Stimulated activated CD8-positive, alpha-beta memory T cell treated with anti-CD3 and anti-CD28 coated beads, Interleukin-7, amount 100 ng/mL, for 4 hours (primary cell): Measurements from ENCODE around the gene ADARB1.
"Not testable (repeated sequence)": the region's sequence is repeated elsewhere in the genome, so short reads cannot be mapped to it uniquely, and the experiment has no call there.

Experiments
- DNase-seq, 2 donors: peaks; one replicate each; pipeline ENCODE4 v3.0.0-alpha.2; 2020; ENCODE audit warnings: low read depth in 2 of 2

The ADARB1 gene, protein sequence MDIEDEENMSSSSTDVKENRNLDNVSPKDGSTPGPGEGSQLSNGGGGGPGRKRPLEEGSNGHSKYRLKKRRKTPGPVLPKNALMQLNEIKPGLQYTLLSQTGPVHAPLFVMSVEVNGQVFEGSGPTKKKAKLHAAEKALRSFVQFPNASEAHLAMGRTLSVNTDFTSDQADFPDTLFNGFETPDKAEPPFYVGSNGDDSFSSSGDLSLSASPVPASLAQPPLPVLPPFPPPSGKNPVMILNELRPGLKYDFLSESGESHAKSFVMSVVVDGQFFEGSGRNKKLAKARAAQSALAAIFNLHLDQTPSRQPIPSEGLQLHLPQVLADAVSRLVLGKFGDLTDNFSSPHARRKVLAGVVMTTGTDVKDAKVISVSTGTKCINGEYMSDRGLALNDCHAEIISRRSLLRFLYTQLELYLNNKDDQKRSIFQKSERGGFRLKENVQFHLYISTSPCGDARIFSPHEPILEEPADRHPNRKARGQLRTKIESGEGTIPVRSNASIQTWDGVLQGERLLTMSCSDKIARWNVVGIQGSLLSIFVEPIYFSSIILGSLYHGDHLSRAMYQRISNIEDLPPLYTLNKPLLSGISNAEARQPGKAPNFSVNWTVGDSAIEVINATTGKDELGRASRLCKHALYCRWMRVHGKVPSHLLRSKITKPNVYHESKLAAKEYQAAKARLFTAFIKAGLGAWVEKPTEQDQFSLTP

GRCh38 chr21:45074048-45074817, at the start of gene ADARB1:
Gene ADARB1 (plus strand): TSS chr21:45074580. CDS start chr21:45171657, 97,077 bp downstream.
- DNase-seq: peak in 1 of 2 donors; percentile 62

- no peak for DNase-seq
Observed at GRCh38 chr21:45026066-45026745, 48.2 kb upstream of the ADARB1 start.

DNA sequence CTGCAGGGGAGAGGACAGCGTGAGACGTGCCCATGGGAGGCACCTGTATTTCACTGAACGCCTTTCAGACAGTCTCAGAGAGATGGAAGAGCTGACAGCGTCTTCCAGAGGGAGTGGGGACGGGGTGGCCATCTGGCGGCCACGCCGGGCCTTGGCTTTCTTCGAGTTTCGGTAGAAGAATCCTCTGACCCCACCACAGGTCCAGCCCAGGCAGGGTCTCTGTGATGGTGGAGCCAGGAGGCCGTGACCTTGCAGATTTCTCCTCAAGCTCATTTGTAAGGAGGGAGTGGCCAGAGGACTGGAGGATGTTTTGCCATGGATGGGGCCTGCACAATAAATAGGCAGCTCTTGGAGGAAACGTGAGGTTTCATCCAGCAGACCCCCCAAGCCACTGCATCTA, 47.6 kb upstream of the ADARB1 start:
- no peak for DNase-seq

DNA sequence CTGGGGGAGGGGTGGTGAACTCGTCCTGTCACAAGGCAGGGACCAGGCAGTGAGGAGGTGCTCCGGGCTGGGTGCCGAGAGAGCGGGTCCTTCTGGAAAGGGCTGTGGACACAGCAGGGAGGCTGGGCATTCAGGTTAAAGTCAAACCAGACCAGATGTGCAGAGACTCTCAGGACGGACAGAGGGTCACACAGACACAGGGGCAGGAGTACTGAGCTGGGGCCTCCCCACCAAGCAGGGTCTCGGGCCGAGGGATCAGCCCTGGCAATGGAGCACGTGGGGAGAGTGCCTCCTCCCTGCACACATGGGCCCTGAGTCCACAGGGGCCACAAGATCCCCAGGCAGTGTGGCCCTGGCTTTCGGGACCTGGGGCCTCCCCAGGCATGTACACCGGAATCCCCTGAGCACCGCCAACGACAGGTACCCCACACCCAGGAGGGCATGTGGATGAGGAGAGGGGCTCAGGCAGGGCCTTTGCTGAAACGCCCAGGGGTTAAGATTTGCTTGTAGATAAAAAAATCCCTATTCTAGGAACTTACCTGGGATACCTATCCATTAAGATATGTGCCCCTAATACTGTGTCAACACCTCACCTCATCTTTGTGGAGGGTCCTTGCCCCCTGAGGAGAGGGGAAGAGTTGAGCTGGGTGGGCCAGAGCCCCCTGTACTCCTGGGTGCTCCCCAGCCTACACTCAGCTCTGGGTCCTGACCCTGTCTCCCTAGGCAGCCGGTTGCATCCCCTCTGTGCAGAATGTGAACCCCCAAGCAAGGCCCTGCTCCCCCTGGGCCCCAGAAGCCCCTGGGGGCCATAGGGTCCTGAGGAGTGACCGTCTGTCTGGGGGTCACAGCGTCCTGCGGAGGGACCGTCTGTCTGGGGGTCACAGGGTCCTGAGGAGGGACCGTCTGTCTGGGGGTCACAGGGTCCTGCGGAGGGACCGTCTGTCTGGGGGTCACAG, 46.9 kb upstream of the ADARB1 start:
- no peak for DNase-seq

GRCh38 chr21:45028645-45029044, 45.7 kb upstream of the ADARB1 start:
- DNase-seq: not testable (repeated sequence)

DNA sequence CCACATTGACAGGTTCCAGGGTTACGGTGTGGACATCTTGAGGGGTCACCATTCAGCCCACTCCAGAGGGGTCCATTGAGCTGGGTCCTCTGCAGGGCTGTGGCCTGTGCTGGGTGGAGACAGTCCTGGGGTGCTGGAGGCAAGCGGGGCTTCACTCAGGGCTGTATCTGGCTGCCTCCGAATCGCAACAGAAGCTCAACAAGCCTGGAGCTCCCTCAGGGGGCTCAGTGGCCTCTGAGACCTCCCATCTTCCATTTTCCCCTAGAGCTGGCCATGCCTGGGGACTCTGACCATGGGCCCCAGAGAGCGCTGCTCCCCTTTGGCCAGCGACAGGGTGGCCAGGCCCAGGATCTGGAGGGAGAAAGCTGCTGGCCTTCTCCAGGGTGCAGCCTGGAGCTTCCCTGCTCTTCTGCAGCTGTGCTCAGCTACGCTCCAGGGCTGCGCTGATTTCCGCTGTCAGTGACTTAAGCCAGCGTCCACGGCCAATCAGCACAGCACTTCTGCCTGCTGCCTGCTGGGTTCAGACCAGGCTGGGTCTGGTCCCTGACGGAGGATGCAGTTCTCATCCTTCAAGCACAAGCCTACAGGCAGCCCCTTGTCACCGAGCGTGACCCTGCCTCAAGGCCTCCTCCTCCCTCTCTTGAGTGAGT, 45.0 kb upstream of the ADARB1 start:
- DNase-seq: no peak

GRCh38 chr21:45029948-45030681, 44.3 kb upstream of the ADARB1 start:
- no peak for DNase-seq

DNA sequence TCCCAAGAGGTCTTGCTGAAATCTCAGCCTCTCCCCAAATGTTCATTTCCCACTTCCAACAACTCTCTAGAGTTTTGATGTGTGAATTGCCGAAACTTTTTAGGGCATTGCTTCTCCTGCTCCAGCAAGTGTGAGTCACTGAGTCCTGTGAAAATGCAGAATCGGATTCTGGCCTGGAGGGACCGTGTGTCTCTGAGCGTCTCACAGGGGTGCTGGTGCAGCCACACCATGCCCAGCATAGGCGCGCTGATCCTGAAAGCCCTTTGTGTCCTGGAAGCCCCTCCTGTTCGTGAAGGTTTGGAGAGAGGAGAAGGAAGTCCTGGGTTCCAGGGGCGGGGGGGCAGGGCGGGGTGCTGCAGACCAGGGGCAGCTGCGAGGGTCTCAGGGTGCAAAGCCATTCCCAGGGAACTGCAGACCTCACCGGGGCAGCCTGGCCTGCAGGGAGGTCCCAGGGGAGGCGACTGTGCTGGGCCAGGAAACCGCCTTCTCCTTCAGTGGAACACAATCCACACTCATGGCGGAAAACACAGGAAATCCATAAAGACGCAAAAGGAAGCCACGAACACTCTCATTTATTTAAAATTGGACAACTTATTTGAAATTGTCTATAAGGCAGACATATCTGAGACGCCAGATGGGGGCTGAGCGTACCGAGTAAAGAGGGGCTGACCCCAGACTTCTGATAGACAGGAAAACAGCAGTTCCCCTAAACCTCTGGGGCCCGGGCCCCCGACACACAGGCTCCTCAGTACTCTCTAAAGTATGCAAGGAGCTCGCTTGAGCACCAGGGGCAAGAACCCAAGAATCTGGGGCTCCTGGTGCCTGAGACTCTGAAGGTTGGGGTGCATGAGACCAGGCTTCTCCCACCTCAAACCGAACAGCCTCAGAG, 43.5 kb upstream of the ADARB1 start:
- DNase-seq: no peak

- no peak for DNase-seq
Observed at GRCh38 chr21:45031571-45032191, 42.7 kb upstream of the ADARB1 start.

DNA sequence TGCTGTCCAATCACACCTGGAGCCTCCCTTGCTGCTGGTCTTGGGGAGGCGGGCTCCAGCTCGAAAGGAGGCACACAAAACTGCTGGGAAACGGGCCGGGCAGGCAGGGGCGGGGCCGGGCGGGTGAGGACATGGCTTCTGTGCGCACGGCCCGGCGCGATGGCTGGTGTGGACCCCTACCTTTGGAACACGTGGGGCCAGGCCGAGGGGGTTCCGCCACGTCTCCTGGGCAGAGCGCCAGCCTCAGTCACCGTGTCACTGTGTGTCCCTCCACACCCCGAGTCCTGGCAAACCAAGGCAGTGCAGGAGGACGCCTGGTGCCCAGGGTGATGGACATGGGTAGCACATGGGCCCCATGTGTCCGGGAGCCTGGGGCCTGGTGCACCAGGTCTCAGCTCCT, 42.0 kb upstream of the ADARB1 start:
- no peak for DNase-seq

GRCh38 chr21:45032977-45033710, 41.2 kb upstream of the ADARB1 start:
- DNase-seq: no peak

- DNase-seq: no peak
Observed at GRCh38 chr21:45033791-45034555, 40.4 kb upstream of the ADARB1 start.

GRCh38 chr21:45034556-45035476, 39.6 kb upstream of the ADARB1 start:
- DNase-seq: no peak

DNA sequence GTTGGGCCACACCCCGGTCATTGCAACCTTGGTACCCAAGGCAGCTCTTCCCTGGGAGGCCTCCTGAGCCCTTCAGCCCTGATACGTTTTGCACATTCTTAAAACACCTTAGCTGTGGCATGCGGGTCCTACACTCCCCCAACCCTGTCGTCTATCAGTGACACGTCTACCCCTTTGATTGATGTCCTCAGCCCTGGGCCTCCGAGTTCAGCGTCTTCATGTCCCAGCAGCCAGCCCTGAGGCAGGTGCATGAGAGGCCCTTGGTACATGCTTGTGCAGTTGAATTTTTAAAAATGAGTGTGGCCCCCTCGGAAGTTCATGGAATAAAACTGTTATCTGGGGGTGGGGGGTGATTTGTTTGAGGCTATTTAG, 38.9 kb upstream of the ADARB1 start:
- no peak for DNase-seq

DNA sequence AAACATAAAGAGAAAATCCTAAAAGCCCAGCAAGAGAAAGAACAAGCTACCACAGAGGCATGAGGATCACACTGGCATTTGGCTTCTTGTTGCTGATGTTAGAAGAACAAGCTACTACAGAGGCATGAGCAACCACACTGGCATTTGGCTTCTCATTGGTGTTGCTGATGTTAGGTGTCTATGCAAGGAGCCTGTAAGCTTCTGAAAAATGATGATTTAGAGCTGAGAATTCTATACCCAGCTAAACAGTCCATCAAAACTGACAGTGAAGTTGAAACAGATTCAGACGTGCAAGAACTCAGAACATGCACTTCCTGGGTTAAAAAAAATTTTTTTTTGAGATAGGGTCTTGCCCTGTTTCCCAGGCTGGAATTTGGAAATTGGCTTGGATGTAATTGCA, 37.8 kb upstream of the ADARB1 start:
- no peak for DNase-seq
